RCC 7860 (cell line): ENCODE measurements around the gene USE1.
A peak's percentile ranks its signal among the peaks of the same experiment; 100 is the strongest.
"Not testable (repeated sequence)": the region's sequence is repeated elsewhere in the genome, so short reads cannot be mapped to it uniquely, and the experiment has no call there.

Experiments
- DNase-seq: peaks from one replicate; pipeline ENCODE4 v3.0.0-alpha.2; 2015; ENCODE audit warnings: low spot score
- FAIRE-seq: peaks from 2 replicates; lab custom pipeline; 2012; peaks lifted over from hg19 to GRCh38; lab: Jason Lieb, UNC

Gene USE1

GRCh38 chr19:17215127-17215971 is at the start of gene USE1:
USE1 (plus strand) TSS chr19:17215357; CDS start chr19:17215406, 49 bp downstream.
- FAIRE-seq, result peak; percentile 17

GRCh38 chr19:17165715-17166114 is 49.4 kb upstream of the USE1 start:
- no peak for FAIRE-seq
- DNase-seq, result no peak

More at GRCh38 chr19:17215127-17215971, at the start of gene USE1:
- DNase-seq, result peak; percentile 77

GRCh38 chr19:17170538-17171297 is 44.4 kb upstream of the USE1 start:
- FAIRE-seq (no peak), DNase-seq (no peak)

- DNase-seq (no peak), FAIRE-seq (no peak)
These were observed 43.3 kb upstream of the USE1 start for GRCh38 chr19:17171874-17172273.

- no peak for DNase-seq
- no peak for FAIRE-seq
These were observed 42.4 kb upstream of the USE1 start for GRCh38 chr19:17172624-17173345.

GRCh38 chr19:17178291-17178690 is 36.9 kb upstream of the USE1 start:
- FAIRE-seq, result no peak

GRCh38 chr19:17180997-17181702 is 34.0 kb upstream of the USE1 start:
- FAIRE-seq (no peak), DNase-seq (no peak)

More at GRCh38 chr19:17178291-17178690, 36.9 kb upstream of the USE1 start:
- DNase-seq, result no peak

- no peak for FAIRE-seq
These were observed 31.8 kb upstream of the USE1 start for GRCh38 chr19:17183271-17183761.

GRCh38 chr19:17183858-17184321 is 31.3 kb upstream of the USE1 start:
- FAIRE-seq, result no peak
- no peak for DNase-seq

More at GRCh38 chr19:17183271-17183761, 31.8 kb upstream of the USE1 start:
- DNase-seq, result no peak

- FAIRE-seq (no peak), DNase-seq (no peak)
These were observed 30.8 kb upstream of the USE1 start for GRCh38 chr19:17184371-17184841.

- FAIRE-seq (no peak), DNase-seq (no peak)
These were observed 29.6 kb upstream of the USE1 start for GRCh38 chr19:17185590-17185989.

- not testable (repeated sequence) for FAIRE-seq, DNase-seq
These were observed 23.4 kb upstream of the USE1 start for GRCh38 chr19:17191736-17192135.

- FAIRE-seq (no peak), DNase-seq (no peak)
These were observed 22.4 kb upstream of the USE1 start for GRCh38 chr19:17192751-17193150.

- DNase-seq (no peak), FAIRE-seq (no peak)
These were observed 20.5 kb upstream of the USE1 start for GRCh38 chr19:17194608-17195007.

- DNase-seq (no peak), FAIRE-seq (no peak)
These were observed 20.1 kb upstream of the USE1 start for GRCh38 chr19:17195106-17195505.

GRCh38 chr19:17196610-17197009 is 18.5 kb upstream of the USE1 start:
- FAIRE-seq, result no peak
- DNase-seq, result no peak

- DNase-seq (no peak), FAIRE-seq (no peak)
These were observed 17.5 kb upstream of the USE1 start for GRCh38 chr19:17197666-17198065.

GRCh38 chr19:17200408-17201079 is 14.6 kb upstream of the USE1 start:
- FAIRE-seq (no peak), DNase-seq (no peak)

GRCh38 chr19:17202249-17202648 is 12.9 kb upstream of the USE1 start:
- DNase-seq (no peak), FAIRE-seq (no peak)

- no peak for FAIRE-seq
- DNase-seq, result no peak
These were observed 12.4 kb upstream of the USE1 start for GRCh38 chr19:17202713-17203112.
